ENCODE results near the gene UGDH.
"Not testable (repeated sequence)": the region's sequence is repeated elsewhere in the genome, so short reads cannot be mapped to it uniquely, and the experiment has no call there.

UGDH gene

GRCh38 chr4:39458505-39459300, 68.5 kb downstream of the UGDH start, which contains the start of the genes LIAS and RPL9:
LIAS (plus strand) TSS chr4:39459056; CDS start chr4:39459118, 62 bp downstream.
RPL9 (minus strand) TSS chr4:39458922; CDS start chr4:39458439, 483 bp downstream.
- peak; percentile 95 to 98 for DNase-seq
- peaks cover 42 to 50% (median 45%) of the 10 kb centered on the region in 3 donors for H3K36me3 ChIP-seq
- peak within 1 kb of the TSS; percentile 63 to 88 for H3K4me3 ChIP-seq
- H3K4me1 ChIP-seq, result peaks cover 0 to 30% (median 22%) of the 10 kb centered on the region in 4 donors
- H3K9me3 ChIP-seq, result no peaks in the 10 kb centered on the region
- H3K27ac ChIP-seq, result peak within 1 kb of the TSS; percentile 87 to 97
- intact Hi-C loops (cut with DNase I; ENCODE audit: low total_unique reads), result loop anchor here (5.0 kb wide), 1 partner anchor 69 kb away; the partner anchor contains the start of gene UGDH
- TF ChIP-seq CTCF (IDR thresholded peaks at IDR 0.05), result peak in 1 of 2 experiments; percentile 6
- H3K27me3 ChIP-seq, result no peaks in the 10 kb centered on the region

- DNase-seq, H3K27me3 ChIP-seq, H3K9me3 ChIP-seq: not testable (repeated sequence)
- H3K36me3 ChIP-seq, result peaks cover 46 to 51% (median 50%) of the 10 kb centered on the region in 3 donors
- peaks cover 0 to 30% (median 22%) of the 10 kb centered on the region in 4 donors for H3K4me1 ChIP-seq
- intact Hi-C loops (cut with DNase I; ENCODE audit: low total_unique reads), result loop anchor here (5.0 kb wide), 1 partner anchor 69 kb away; the partner anchor contains the start of gene UGDH
- H3K27ac ChIP-seq, result peak overlapping the region; percentile 87 to 97
- peak overlapping the region; percentile 63 to 88 for H3K4me3 ChIP-seq
These were observed 69.1 kb downstream of the UGDH start for GRCh38 chr4:39458161-39458504.

DNA sequence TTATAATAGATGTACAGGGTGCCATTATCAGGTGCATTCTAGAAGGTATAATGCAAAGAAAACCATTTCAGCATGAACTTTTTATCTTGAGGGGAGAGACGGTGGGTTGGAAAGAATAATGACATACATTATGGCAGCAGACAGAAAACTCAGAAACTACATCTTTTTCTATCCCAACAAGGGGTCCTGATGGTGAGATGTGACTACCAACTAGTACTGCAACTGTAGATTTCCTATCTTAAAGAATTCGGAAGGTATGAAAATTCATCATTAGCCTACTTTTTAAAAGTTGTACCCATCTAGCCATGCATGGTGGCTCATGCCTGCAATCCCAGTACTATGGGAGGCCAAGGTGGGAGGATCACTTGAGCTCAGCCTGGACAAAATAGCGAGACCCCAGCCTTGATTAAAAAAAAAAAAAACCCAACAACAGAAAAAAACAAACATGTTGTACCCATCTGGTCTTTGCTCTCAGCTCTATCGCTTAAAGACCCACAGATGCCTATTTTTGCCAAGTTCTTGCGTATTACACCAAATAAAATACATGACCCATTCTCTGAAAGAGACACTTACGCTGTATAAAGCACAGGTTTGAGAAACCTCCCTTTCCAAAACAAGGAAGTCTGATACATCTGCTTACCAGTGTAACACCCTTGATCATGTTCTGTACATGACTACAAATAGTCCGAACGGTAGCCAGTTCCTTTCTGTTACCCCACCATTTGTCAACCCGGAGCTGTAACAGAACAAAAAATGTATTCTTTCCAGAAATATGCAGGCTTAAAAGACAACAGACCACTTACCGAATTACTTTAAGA, 70.1 kb downstream of the UGDH start:
- TF ChIP-seq CTCF (IDR thresholded peaks at IDR 0.05), result no peak
- H3K27me3 ChIP-seq, result no peaks in the 10 kb centered on the region
- no peaks in the 10 kb centered on the region for H3K9me3 ChIP-seq
- DNase-seq, result no peak
- peak overlapping the region; percentile 87 to 97 for H3K27ac ChIP-seq
- H3K36me3 ChIP-seq, result peaks cover 54 to 56% (median 55%) of the 10 kb centered on the region in 3 donors
- intact Hi-C loops (cut with DNase I; ENCODE audit: low total_unique reads), result loop anchor here (5.0 kb wide), 1 partner anchor 70 kb away; the partner anchor contains the start of gene UGDH
- H3K4me3 ChIP-seq, result peak overlapping the region; percentile 63 to 88
- peaks cover 0 to 30% (median 22%) of the 10 kb centered on the region in 4 donors for H3K4me1 ChIP-seq

DNA sequence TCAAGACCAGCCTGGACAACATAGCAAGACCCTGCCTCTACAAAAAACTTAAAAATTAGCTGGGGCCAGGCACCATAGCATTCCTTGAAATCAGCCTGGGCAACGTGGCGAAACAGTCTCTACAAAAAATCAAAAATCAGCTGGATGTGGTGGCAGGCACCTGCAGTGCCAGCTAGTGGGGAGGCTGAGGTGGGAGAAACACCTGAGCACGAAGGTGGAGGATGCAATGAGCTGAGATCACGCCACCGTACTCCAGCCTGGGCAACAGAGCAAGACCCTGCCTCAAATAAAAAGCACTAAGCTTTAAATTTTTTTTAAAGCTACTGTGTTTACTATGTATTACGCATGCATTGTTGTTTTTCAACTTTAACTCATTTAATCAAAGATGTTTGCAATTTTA, 71.8 kb downstream of the UGDH start:
- TF ChIP-seq CTCF (IDR thresholded peaks at IDR 0.05), result no peak
- intact Hi-C loops (cut with DNase I; ENCODE audit: low total_unique reads), result loop anchor here (5.0 kb wide), 1 partner anchor 72 kb away; the partner anchor contains the start of gene UGDH
- no peak for DNase-seq
- Histone ChIP-seq H3K4me3 (no peak overlapping the region), H3K27ac (no peak overlapping the region), H3K36me3 (peaks cover 64 to 72% (median 70%) of the 10 kb centered on the region in 3 donors), H3K27me3 (no peaks in the 10 kb centered on the region), H3K4me1 (peaks cover 0 to 30% (median 22%) of the 10 kb centered on the region in 4 donors), H3K9me3 (no peaks in the 10 kb centered on the region)

DNA sequence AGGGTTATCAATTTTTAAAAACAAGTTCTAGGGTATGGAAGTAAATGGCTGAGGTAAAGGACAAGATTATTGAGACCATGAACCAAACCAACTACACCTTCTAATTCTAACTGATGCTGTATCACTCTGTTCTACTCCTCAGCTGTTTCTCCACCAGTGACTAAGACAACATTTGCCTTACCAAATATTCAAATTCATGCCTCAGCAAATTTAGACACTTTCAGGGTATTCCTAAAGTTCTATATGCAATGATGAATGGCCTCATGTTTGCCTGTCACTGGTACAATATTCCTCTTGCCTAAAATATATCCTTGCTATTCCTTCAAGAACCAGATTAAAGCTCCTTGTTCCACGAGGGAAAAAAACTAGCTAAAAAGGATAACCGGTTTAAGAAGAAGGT, 73.5 kb downstream of the UGDH start:
- TF ChIP-seq CTCF (IDR thresholded peaks at IDR 0.05), result no peak
- Histone ChIP-seq H3K27ac (no peak overlapping the region), H3K9me3 (no peaks in the 10 kb centered on the region), H3K4me3 (no peak overlapping the region), H3K4me1 (peaks cover 0 to 23% (median 16%) of the 10 kb centered on the region in 4 donors), H3K36me3 (peaks cover 64 to 87% (median 73%) of the 10 kb centered on the region in 3 donors), H3K27me3 (no peaks in the 10 kb centered on the region)
- no peak for DNase-seq
- intact Hi-C loops (cut with DNase I; ENCODE audit: low total_unique reads), result no loop called here

Measured in tibial artery (tissue), 4 donors.